Upper lobe of left lung (tissue), 6 donors: ENCODE data around the gene STXBP3. TPM values are rescaled to one million over a fixed set of nuclear protein-coding genes. Genes with fewer than 3 reads are reported as not detected.

Source experiments
- ATAC-seq, 2 donors: fragments of 200-7000 bp; cut with Tn5 transposase; one replicate each; pipeline ENCODE4 v1.9.1; 2022; ENCODE audit warnings: mild to moderate bottlenecking in 2 of 2, moderate library complexity in 2 of 2; ENCODE audit not compliant: low FRiP score in 2 of 2
- DNase-seq, 2 donors: peaks; one replicate each; pipeline ENCODE4 v3.0.0-alpha.2; 2019 to 2020
- H3K27ac ChIP-seq, 4 donors: fragments of 200-600 bp; sonication (generic); one replicate each; pipeline ENCODE4 v1.5.1; 2016 to 2019
- H3K27me3 ChIP-seq, 4 donors: fragments of 200-600 bp; sonication (generic); one replicate each; pipeline ENCODE4 v1.5.1; 2017 to 2019
- H3K36me3 ChIP-seq, 4 donors: fragments of 200-600 bp; sonication (generic); one replicate each; pipeline ENCODE4 v1.5.1; 2016 to 2019
- H3K4me1 ChIP-seq, 4 donors: fragments of 200-600 bp; sonication (generic); one replicate each; pipeline ENCODE4 v1.5.1; 2018 to 2019
- H3K4me3 ChIP-seq, 4 donors: fragments of 200-600 bp; sonication (generic); one replicate each; pipeline ENCODE4 v1.5.1; 2017 to 2019; ENCODE audit warnings: mild to moderate bottlenecking in 2 of 4, moderate library complexity in 1 of 4
- H3K9me3 ChIP-seq, 4 donors: fragments of 200-600 bp; sonication (generic); one replicate each; pipeline ENCODE4 v1.5.1; 2018 to 2019
- EP300 ChIP-seq, 4 donors: sonication (generic); formaldehyde crosslinking; IDR thresholded peaks; one replicate each; pipeline ENCODE4 v1.5.1; 2017; ENCODE audit warnings: antibody characterized with exemption in 4 of 4, control low read depth in 2 of 4
- POLR2A ChIP-seq, 4 donors: fragments of 450-650 bp; IDR thresholded peaks; one replicate each; pipeline ENCODE4 v1.5.1; 2016 to 2017; ENCODE audit warnings: antibody characterized with exemption in 4 of 4, mild to moderate bottlenecking in 2 of 4
- POLR2AphosphoS5 ChIP-seq, 2 donors: sonication (generic); formaldehyde crosslinking; IDR thresholded peaks; one replicate each; pipeline ENCODE4 v1.5.1; 2017; ENCODE audit warnings: antibody characterized with exemption in 2 of 2
- WGBS, 2 donors: methylation state at CpG; one replicate each; pipeline ENCODE4 v1.1.5; 2017 to 2018; 5-methylcytosine and 5-hydroxymethylcytosine counted together
- total RNA-seq, 6 donors: library from RNA; depleted of rRNA in 4 of 6; stranded (reverse); fragments of >200 nt in 4 of 6; gene quantifications; one replicate each; pipeline versions ENCODE4 v1.1.0 to v1.2.1, GENCODE V29; 2016 to 2021
- TF ChIP-seq, protein P1 (sequence below), 6 experiments: fragments of 450-650 bp in 4 of 6; fragments of 200-600 bp in 2 of 6; sonication (generic) in 2 of 6; IDR thresholded peaks; one replicate each; pipeline ENCODE4 v1.5.1; 2016 to 2019; ENCODE audit warnings: antibody characterized with exemption in 6 of 6
- donor health status: DM: no; HTN: no; CAD: no; lungs with moderate emphysema.
- donor health status: DM: no; HTN: yes; CAD: no; lungs with severe emphysema.

The STXBP3 gene
- total RNA-seq, 6 donors from 2014 or later: 41.8 to 84.1 (median 55.8) TPM

DNA sequence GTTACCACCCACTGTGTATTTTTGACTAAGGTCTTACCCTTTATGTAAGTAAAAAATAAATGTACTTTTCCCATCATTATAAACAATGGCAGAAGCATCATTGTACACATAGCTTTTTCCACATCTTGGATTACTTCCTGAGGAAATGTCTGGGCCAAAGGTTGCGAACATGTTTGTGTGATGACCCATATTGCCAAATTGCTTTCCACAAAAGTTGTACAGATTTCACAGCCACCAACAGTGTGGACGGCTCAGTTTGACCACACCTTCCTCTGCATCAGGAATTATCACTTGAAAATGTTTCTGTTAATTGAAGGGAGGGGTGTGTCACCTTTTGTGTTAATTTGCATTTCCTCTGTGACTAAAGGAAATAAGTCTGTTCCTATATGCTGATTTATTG is 84.8 kb downstream of the STXBP3 start:
- no peak for DNase-seq
- WGBS, 2 donors: 15 to 23% methylated on average over 2 of the region's 2 CpGs
- ATAC-seq: peak in 1 of 2 donors; percentile 31
- no peak overlapping the region for H3K4me3 ChIP-seq
- H3K4me1 ChIP-seq: peaks cover 15 to 19% (median 17%) of the 10 kb centered on the region in 4 donors
- TF ChIP-seq EP300 (IDR thresholded peaks at IDR 0.05) (peak in 1 of 4 donors; percentile 6), POLR2AphosphoS5 (IDR thresholded peaks at IDR 0.05) (peak in 1 of 2 donors; percentile 48)
- TF ChIP-seq, protein P1, sequence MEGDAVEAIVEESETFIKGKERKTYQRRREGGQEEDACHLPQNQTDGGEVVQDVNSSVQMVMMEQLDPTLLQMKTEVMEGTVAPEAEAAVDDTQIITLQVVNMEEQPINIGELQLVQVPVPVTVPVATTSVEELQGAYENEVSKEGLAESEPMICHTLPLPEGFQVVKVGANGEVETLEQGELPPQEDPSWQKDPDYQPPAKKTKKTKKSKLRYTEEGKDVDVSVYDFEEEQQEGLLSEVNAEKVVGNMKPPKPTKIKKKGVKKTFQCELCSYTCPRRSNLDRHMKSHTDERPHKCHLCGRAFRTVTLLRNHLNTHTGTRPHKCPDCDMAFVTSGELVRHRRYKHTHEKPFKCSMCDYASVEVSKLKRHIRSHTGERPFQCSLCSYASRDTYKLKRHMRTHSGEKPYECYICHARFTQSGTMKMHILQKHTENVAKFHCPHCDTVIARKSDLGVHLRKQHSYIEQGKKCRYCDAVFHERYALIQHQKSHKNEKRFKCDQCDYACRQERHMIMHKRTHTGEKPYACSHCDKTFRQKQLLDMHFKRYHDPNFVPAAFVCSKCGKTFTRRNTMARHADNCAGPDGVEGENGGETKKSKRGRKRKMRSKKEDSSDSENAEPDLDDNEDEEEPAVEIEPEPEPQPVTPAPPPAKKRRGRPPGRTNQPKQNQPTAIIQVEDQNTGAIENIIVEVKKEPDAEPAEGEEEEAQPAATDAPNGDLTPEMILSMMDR (IDR thresholded peaks at IDR 0.05): no peak
- peak overlapping the region; percentile 71 to 79 (median 76) for H3K27ac ChIP-seq
- no peaks in the 10 kb centered on the region for H3K27me3 ChIP-seq
- H3K36me3 ChIP-seq: no peaks in the 10 kb centered on the region
- H3K9me3 ChIP-seq: no peaks in the 10 kb centered on the region

DNA sequence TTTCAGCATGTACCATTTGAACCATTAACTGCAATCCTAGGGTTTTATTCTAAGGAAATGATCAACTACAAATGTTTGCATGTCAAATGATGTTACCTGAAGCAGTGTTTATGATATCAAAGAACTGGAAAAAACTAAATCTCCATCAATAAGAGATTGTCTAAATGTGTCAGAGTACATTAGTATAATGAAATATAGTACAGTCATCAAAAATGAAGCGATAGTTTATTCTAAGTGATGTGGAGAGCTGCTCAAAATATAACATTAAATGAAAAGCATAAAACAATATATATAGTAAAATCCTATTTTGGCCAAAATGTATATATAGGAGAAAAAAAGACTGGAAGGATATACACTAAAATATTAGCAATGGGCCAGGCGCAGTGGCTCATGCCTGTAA is 86.5 kb downstream of the STXBP3 start:
- TF ChIP-seq, protein P1 (IDR thresholded peaks at IDR 0.05): no peak
- no peak for TF ChIP-seq POLR2AphosphoS5 (IDR thresholded peaks at IDR 0.05)
- TF ChIP-seq EP300 (IDR thresholded peaks at IDR 0.05): no peak
- no peak for TF ChIP-seq POLR2A (IDR thresholded peaks at IDR 0.05)
- Histone ChIP-seq H3K27ac (no peak overlapping the region), H3K27me3 (no peaks in the 10 kb centered on the region), H3K4me1 (peaks cover 13 to 19% (median 17%) of the 10 kb centered on the region in 4 donors), H3K36me3 (no peaks in the 10 kb centered on the region), H3K4me3 (no peak overlapping the region), H3K9me3 (no peaks in the 10 kb centered on the region)
- DNase-seq: no peak
- no peak for ATAC-seq
- 95 to 100% methylated on average over 2 of the region's 2 CpGs for WGBS, 2 donors

DNA sequence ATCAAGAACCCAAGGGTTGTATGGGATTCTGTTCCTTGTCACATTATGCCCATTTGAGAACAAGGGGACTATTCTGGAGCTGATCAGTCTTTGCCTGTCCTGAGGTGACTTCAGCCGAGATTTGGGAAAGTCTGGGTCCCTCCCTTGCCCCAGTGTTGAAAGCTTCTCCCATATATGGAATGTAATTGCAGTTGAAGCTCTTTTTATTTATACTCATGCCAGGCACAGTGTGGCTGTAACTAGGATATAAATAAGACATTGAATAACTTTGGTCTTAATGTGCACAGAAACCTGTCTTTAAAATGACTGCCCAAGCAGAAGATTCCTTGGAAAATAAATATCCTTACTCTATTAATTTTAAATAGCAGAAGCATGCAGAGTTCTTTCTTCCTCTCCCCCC is 95.2 kb downstream of the STXBP3 start:
- H3K27ac ChIP-seq: no peak overlapping the region
- 30 to 33% methylated on average over 1 of the region's 1 CpG for WGBS, 2 donors
- no peak for DNase-seq
- TF ChIP-seq, protein P1 (IDR thresholded peaks at IDR 0.05): no peak
- TF ChIP-seq POLR2AphosphoS5 (IDR thresholded peaks at IDR 0.05) (no peak), EP300 (IDR thresholded peaks at IDR 0.05) (no peak), POLR2A (IDR thresholded peaks at IDR 0.05) (no peak)
- no peaks in the 10 kb centered on the region for H3K36me3 ChIP-seq
- peaks cover 0 to 4% (median 0%) of the 10 kb centered on the region in 4 donors for H3K4me1 ChIP-seq
- no peaks in the 10 kb centered on the region for H3K9me3 ChIP-seq
- no peak for ATAC-seq
- no peak overlapping the region for H3K4me3 ChIP-seq
- H3K27me3 ChIP-seq: no peaks in the 10 kb centered on the region

DNA sequence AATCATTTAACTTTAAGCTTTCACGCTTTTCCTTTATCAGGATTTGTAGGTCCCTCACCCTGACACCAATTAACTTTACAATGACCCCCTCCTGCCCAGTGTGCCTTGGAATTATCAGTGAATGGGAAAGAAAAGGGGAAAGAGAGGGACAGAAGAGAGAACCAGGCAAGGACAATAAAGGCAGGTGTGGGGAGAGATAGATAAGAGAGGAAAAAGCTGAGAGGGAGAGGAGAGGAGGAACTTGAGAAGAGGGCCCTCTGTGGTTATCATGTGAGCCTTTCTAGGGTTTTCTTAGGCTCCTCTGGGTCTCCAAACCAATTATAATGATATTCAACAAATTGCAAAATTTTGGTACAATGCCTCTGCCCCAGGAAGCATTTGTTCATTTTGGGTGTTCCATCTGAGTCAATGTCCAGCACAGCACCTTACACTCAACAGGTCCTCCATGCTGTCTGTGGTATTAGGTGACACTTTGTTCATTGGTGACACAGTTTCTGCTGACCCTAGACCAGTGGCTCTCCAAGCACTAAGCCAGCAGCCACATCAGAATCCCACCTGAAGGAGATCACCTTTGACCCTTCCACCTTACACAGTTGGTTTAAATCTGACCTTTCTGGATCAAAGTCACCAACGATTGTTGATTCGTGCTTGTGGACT is 96.2 kb downstream of the STXBP3 start:
- no peak for ATAC-seq
- 70 to 75% methylated on average over 3 of the region's 3 CpGs for WGBS, 2 donors
- H3K9me3 ChIP-seq: no peaks in the 10 kb centered on the region
- no peak overlapping the region for H3K27ac ChIP-seq
- TF ChIP-seq POLR2A (IDR thresholded peaks at IDR 0.05) (no peak), POLR2AphosphoS5 (IDR thresholded peaks at IDR 0.05) (no peak), EP300 (IDR thresholded peaks at IDR 0.05) (no peak)
- TF ChIP-seq, protein P1 (IDR thresholded peaks at IDR 0.05): no peak
- no peaks in the 10 kb centered on the region for H3K36me3 ChIP-seq
- peaks cover 0 to 4% (median 0%) of the 10 kb centered on the region in 4 donors for H3K4me1 ChIP-seq
- H3K4me3 ChIP-seq: no peak overlapping the region
- no peaks in the 10 kb centered on the region for H3K27me3 ChIP-seq
- DNase-seq: no peak
